ENCODE data around the gene ACE. TPM values are rescaled to one million over a fixed set of nuclear protein-coding genes. Genes with fewer than 3 reads are reported as not detected.

Gene ACE
- total RNA-seq, 4 donors from 2014 or later = 42.9 to 1,678 (median 1,106) TPM

DNA sequence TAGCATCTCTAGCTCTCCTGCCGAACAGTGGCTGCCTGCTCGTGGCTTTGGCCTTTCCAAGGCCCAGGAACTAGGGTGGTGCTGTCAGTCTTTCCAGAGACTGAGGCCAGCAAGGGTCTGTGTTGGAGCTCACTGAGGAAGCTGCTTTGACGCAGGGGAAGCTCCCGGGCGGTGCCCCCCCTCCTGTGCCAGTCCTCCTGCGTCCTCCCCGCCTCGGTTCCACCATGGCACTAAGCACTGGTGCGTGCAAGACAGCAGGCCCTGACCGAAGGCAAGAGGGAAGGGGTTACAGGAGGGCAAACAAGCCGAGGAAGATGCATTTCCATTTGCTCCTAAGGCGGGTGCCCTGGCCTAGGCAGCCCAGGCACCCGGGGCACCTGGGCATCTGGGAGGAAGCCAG is 35.2 kb upstream of the ACE start:
- no peaks in the 10 kb centered on the region for H3K36me3 ChIP-seq

DNA sequence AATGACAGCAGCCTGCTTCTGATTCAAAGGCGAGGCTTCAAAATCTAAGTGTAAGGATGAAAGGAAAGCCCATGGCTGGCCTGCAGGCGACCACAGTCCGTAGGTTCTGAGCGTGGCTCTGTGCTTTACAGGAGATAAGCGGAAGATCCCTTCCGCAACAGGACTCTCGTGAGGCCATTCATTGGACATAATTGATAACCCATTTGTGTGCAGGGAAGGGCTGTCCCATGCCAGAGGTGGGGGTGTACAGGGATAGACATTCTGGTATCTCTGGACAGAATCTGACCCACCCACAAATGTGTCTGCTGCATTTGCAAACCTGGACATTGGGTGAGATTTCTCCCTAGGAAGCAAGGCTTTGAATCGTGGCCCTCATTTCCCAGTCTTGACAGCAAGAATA is 34.8 kb upstream of the ACE start:
- Histone ChIP-seq H3K4me3 (no peak overlapping the region), H3K36me3 (no peaks in the 10 kb centered on the region), H3K27ac (peak overlapping the region in 1 of 4 donors; percentile 19), H3K9me3 (no peaks in the 10 kb centered on the region), H3K4me1 (peaks cover 0 to 40% (median 11%) of the 10 kb centered on the region in 4 donors), H3K27me3 (no peaks in the 10 kb centered on the region)
- no peak for TF ChIP-seq POLR2A (IDR thresholded peaks at IDR 0.05)
- TF ChIP-seq, protein P1, sequence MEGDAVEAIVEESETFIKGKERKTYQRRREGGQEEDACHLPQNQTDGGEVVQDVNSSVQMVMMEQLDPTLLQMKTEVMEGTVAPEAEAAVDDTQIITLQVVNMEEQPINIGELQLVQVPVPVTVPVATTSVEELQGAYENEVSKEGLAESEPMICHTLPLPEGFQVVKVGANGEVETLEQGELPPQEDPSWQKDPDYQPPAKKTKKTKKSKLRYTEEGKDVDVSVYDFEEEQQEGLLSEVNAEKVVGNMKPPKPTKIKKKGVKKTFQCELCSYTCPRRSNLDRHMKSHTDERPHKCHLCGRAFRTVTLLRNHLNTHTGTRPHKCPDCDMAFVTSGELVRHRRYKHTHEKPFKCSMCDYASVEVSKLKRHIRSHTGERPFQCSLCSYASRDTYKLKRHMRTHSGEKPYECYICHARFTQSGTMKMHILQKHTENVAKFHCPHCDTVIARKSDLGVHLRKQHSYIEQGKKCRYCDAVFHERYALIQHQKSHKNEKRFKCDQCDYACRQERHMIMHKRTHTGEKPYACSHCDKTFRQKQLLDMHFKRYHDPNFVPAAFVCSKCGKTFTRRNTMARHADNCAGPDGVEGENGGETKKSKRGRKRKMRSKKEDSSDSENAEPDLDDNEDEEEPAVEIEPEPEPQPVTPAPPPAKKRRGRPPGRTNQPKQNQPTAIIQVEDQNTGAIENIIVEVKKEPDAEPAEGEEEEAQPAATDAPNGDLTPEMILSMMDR (IDR thresholded peaks at IDR 0.05) = no peak
- no peak for DNase-seq

More for the DNA sequence above, 35.2 kb upstream of the ACE start:
- TF ChIP-seq, protein P1 (IDR thresholded peaks at IDR 0.05) = no peak
- TF ChIP-seq POLR2A (IDR thresholded peaks at IDR 0.05) = no peak
- Histone ChIP-seq H3K27ac (no peak overlapping the region), H3K4me1 (peaks cover 0 to 40% (median 9%) of the 10 kb centered on the region in 4 donors), H3K9me3 (no peaks in the 10 kb centered on the region), H3K4me3 (no peak overlapping the region), H3K27me3 (no peaks in the 10 kb centered on the region)
- DNase-seq = no peak

DNA sequence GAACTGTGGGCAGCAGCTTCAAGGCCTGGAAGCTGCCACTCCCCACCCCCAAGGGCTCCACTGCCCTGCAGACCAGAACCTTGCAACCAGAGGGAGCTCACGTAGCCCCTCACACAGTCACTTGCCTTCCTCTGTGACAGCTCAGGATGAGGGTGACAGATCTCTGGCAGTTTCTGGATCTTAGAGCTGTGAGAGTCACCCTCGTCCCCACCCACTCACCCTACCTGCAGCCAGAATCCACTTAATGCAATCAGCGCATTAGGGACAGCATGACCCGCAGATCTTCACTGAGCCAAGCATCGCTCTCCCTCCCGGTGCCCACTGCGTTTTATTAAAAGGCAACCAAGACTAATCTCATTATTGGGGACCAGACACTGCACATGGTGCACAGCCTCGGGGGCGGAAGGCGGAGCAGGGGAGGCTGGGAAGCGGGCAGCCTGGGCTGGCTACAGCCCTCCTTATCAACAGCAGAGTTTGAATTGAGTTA is 34.3 kb upstream of the ACE start:
- H3K4me1 ChIP-seq = peaks cover 4 to 40% (median 15%) of the 10 kb centered on the region in 4 donors
- DNase-seq = peak in 1 of 3 donors; percentile 39
- H3K27ac ChIP-seq = peak overlapping the region in 1 of 4 donors; percentile 19
- H3K36me3 ChIP-seq = no peaks in the 10 kb centered on the region
- no peaks in the 10 kb centered on the region for H3K27me3 ChIP-seq
- no peaks in the 10 kb centered on the region for H3K9me3 ChIP-seq
- no peak for TF ChIP-seq POLR2A (IDR thresholded peaks at IDR 0.05)
- TF ChIP-seq, protein P1 (IDR thresholded peaks at IDR 0.05) = no peak
- H3K4me3 ChIP-seq = no peak overlapping the region

DNA sequence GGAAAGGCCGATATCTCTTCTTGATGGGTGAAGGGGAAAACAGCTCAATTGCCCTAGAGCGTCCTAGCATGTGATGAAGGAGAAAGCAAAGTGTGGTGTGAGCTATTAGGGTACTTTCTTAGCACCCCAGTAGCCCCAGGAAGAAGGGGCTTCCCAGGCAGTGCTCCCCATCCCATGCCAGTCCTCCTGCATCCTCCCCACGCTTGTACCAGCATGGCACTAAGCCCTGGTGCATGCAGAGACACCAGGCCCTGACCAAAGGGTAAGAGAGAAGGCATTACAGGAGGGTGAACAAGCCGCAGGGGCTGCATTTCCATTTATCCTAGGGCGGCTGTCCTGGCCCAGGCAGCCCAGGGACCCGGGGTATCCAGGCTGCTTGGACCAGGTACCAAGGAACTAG is 33.8 kb upstream of the ACE start:
- H3K4me3 ChIP-seq = no peak overlapping the region
- no peaks in the 10 kb centered on the region for H3K36me3 ChIP-seq
- no peak for TF ChIP-seq POLR2A (IDR thresholded peaks at IDR 0.05)
- TF ChIP-seq, protein P1 (IDR thresholded peaks at IDR 0.05) = no peak
- no peaks in the 10 kb centered on the region for H3K9me3 ChIP-seq
- H3K27ac ChIP-seq = no peak overlapping the region
- no peak for DNase-seq
- peaks cover 8 to 44% (median 18%) of the 10 kb centered on the region in 4 donors for H3K4me1 ChIP-seq
- no peaks in the 10 kb centered on the region for H3K27me3 ChIP-seq

DNA sequence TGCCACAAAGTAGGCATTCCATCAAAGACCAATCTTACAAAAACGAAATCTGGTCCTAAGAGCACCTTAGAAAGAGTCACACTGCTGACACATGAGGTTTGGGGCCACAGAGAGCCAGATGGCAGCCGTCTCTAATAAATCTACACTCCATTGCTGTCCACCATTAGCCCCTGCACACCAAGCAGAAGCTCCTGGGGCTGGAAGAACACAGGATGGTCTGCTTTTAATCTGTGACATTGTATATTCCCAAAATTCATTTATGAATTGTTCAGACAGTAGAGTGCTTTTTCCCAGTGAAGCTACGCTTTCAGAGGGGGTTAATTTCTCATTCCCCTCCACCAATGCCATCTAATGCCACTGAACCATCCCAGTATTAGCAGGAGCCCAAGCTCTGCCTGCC is 32.4 kb upstream of the ACE start:
- H3K27ac ChIP-seq = peak overlapping the region in 2 of 4 donors; percentile 17 to 93

More for the DNA sequence above, 32.4 kb upstream of the ACE start:
- no peak for TF ChIP-seq POLR2A (IDR thresholded peaks at IDR 0.05)
- TF ChIP-seq, protein P1 (IDR thresholded peaks at IDR 0.05) = no peak
- Histone ChIP-seq H3K36me3 (no peaks in the 10 kb centered on the region), H3K4me1 (peaks cover 9 to 36% (median 15%) of the 10 kb centered on the region in 4 donors), H3K4me3 (no peak overlapping the region), H3K9me3 (no peaks in the 10 kb centered on the region), H3K27me3 (no peaks in the 10 kb centered on the region)
- DNase-seq = no peak
